HG03432 (cell line): Measurements from ENCODE around the gene SOX14.

Experiments used
- ATAC-seq: cut with Tn5 transposase; IDR thresholded peaks from one replicate; pipeline ENCODE4 v1.9.1; 2021; ENCODE audit warnings: mild to moderate bottlenecking, moderate library complexity; ENCODE audit not compliant: unreplicated experiment

SOX14 gene

GRCh38 chr3:137767538-137768360 is 3.6 kb downstream of the SOX14 start:
- no peak for ATAC-seq

DNA sequence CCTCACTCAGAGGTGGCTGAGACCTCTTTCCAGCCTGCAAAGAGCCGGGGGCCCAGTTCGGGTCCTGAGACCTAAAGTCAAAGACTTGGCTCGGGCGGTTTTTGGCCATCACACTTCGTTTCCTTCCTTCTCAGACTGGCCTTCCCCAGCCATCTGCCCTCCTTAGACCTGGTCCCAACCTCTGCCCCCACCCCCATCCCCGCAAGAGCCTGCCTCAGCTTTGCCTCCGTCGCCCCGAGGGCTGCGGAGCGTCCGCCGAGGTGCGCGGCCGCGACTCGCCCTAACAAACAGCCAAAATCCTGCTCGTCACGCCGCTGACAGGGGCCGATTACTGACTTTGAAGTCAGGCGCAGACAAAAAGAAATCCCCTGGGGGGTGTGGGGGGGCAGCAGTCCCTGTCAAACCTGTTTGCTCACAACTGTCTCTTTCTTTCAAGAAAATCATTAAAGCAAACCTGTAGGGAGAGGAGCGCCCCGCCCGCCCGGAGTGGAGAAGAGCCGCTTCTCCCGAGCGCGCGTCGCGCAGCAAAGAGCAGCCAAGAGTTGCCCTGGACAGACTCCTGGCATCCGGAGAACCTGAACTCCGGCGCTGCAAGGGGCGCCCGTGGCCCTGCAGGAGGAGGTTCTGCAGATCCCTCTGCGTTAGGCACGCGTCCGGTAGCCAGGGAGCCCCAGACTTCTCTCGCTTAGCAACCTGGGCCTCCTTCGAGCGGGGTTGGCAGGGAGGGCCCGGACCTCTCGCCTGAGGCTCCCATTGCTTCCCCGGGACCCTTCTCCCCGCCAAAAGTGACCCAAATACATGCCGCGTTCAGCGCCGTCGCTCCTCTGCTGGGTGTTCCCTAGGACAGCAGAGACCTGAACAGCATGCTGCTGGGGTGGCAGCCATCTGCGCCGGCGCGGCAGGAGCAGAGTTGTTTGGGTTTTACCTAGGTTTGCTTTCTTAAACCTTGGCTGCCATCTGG is 4.5 kb downstream of the SOX14 start:
- no peak for ATAC-seq

- no peak for ATAC-seq
Measured at GRCh38 chr3:137769322-137770065, 5.4 kb downstream of the SOX14 start.

GRCh38 chr3:137770066-137770834 is 6.1 kb downstream of the SOX14 start:
- ATAC-seq, result no peak

DNA sequence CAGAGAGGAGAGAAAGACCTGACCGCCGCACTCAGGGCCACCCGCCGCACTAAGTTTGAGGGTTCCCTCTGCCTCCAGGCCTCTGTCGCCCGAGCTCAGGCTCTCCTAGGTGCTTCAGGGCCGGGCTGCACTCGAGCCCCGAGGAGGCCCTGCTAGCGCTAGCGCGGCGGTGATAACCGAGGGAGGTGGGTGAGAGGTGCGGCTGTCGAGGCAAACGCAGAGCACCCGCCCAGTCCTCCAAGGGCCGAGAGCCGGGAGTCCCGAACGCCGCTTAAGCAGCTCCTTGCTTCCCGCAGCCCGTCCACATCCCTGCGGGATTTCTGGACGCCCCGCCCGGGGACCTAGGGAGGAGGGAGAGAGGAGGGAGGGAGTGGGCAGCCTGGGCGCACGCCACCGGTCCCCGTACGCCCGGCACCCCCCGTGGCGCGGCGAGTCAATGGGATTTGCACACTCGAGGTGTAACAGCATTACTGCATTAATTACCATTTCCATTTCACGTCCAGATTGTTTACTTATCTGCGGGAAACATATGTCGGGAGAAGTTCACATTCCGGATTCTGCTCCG is 6.8 kb downstream of the SOX14 start:
- ATAC-seq, result no peak

- no peak for ATAC-seq
Measured at GRCh38 chr3:137771401-137772213, 7.5 kb downstream of the SOX14 start.

- ATAC-seq, result no peak
Measured at GRCh38 chr3:137772214-137772955, 8.3 kb downstream of the SOX14 start.

- no peak for ATAC-seq
Measured at GRCh38 chr3:137778941-137779340, 14.8 kb downstream of the SOX14 start.

DNA sequence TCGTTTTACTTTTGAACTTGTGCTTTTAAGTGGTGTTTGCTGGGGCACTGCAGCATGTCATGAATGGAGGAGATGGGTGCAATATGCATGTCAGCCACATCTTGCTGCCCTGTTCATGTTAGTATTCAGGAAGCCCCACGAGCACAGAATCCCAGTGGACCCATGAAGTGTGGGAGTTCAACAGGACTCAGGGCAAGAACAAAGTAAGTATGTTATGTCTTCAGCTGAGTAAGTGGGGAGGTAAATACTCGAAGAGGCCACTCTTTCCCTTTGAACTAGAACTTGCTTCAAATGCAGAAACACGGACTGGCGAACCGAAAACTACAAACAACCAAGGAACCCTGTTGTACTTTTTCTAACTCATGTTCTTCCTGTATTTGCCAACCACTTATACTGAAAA is 23.4 kb downstream of the SOX14 start:
- ATAC-seq, result no peak

GRCh38 chr3:137789236-137789635 is 25.1 kb downstream of the SOX14 start:
- ATAC-seq, result no peak

GRCh38 chr3:137792626-137793271 is 28.6 kb downstream of the SOX14 start:
- ATAC-seq, result no peak

DNA sequence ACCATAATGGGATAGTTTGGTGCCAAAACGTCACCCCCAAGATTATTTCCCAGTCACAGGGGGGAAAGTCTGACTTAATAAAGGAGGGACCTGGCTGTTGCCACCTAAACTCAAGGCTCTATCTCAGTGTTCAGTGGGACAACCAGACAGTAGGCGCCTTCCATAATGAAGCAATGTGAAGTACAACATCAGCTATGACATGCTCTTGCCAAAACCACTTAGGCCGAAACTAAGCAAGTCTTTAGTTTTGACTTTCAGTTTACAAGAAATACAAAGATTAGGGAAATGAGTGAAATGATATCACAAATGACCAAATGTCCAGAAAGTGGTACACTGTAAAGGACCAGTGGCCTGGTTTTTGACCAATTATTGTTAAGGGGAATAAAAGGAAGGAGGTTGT is 32.9 kb downstream of the SOX14 start:
- no peak for ATAC-seq

- ATAC-seq, result no peak
Measured at GRCh38 chr3:137803215-137803614, 39.1 kb downstream of the SOX14 start.

DNA sequence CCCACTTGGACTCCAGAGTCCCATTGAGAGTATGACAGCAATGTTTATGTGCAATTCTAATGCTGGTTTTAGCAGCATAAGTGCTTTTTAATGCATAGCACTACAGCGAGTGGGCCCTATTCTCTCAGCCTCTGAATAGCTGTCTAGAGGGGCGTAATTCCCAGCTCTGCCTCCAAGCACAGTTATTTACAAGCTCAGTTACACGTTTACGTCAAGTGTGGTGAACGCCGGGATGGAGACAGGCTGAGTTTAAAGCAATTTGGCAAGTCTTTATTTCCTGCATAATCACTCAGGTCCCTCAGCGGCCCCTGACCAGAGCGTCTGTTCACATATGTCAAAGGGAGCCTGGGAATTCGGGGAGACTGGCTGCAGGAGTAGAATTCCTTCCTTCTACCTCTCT is 43.9 kb downstream of the SOX14 start:
- no peak for ATAC-seq

DNA sequence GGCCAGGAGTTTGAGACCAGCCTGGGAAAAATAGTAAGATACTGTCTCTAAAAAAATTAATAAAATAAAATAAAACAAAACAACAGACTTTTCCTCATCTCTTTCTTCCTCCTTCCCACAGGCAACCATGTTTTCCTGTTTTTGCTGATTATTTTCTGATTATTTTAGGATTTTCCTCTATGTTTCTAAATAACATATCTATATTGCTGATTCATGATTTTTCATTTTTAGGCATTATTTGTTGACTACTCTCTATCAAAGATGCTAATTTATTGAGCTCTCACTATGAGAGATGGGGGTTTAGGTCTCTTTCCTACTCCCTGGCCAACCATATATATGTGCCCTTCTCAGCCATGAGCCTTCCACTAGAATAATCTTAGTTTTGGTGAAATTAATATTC is 45.4 kb downstream of the SOX14 start:
- no peak for ATAC-seq

DNA sequence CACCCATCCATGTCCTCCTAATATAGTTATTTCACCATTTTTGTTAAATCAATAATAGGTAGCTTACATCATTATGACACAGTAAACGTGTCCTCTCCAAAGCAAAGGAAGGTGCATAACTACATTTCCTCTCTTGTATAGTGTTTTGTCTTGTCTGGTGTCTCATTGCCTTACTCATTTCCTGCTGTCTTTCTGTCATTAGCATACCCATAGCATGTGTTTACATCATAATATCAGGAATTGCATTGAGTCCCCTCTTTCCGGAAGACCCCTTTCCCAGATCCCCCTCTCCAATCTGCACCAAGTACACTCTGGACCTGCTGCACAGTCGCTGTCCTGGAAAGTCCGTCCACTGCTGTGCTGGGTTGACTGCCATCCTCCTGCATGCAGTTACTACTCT is 47.9 kb downstream of the SOX14 start:
- no peak for ATAC-seq

- ATAC-seq, result no peak
Measured at GRCh38 chr3:137815251-137815650, 51.1 kb downstream of the SOX14 start.
